Measurements from ENCODE around the gene FCAR.

FCAR gene

GRCh38 chr19:54871696-54872095 lies 2.3 kb upstream of the FCAR start:
- ChIA-PET CTCF (no interaction called here), POLR2A (no interaction called here)
- no peak for DNase-seq (ENCODE audit: extremely low spot score)
- no peak for TF ChIP-seq CTCF (IDR thresholded peaks at IDR 0.05; ENCODE audit: control extremely low read depth, extremely low read depth, low read depth, missing control alignments)

GRCh38 chr19:54875506-54875905 lies 1.5 kb downstream of the FCAR start:
- POLR2A ChIA-PET, result no interaction called here
- no peak for DNase-seq (ENCODE audit: extremely low spot score)
- TF ChIP-seq CTCF (IDR thresholded peaks at IDR 0.05; ENCODE audit: control extremely low read depth, extremely low read depth, low read depth, missing control alignments), result no peak
- CTCF ChIA-PET, result interaction anchor here (1.6 kb wide), 1 partner anchor 12 kb away, joined by 3 read pairs; no protein-coding TSS in a partner anchor

GRCh38 chr19:54877471-54877870 lies 3.4 kb downstream of the FCAR start:
- no peak for TF ChIP-seq CTCF (IDR thresholded peaks at IDR 0.05; ENCODE audit: control extremely low read depth, extremely low read depth, low read depth, missing control alignments)
- DNase-seq (ENCODE audit: extremely low spot score), result no peak
- POLR2A ChIA-PET, result no interaction called here
- CTCF ChIA-PET, result interaction anchor here (1.0 to 1.6 kb wide), 2 partner anchors 225 to 255 kb away, joined by 3 to 4 read pairs; no protein-coding TSS in a partner anchor

- POLR2A ChIA-PET, result no interaction called here
- no peak for TF ChIP-seq CTCF (IDR thresholded peaks at IDR 0.05; ENCODE audit: control extremely low read depth, extremely low read depth, low read depth, missing control alignments)
- DNase-seq (ENCODE audit: extremely low spot score), result no peak
- CTCF ChIA-PET, result interaction anchor here (0.6 to 1.5 kb wide), 10 partner anchors 9 to 623 kb away, joined by 3 read pairs; no protein-coding TSS in a partner anchor
Measured at GRCh38 chr19:54881884-54882283, 7.8 kb downstream of the FCAR start.

GRCh38 chr19:54882758-54883157 lies 8.7 kb downstream of the FCAR start:
- POLR2A ChIA-PET, result no interaction called here
- CTCF ChIA-PET, result interaction anchor here (1.1 kb wide), 1 partner anchor 259 kb away, joined by 3 read pairs; no protein-coding TSS in a partner anchor
- DNase-seq (ENCODE audit: extremely low spot score), result peak; percentile 72
- TF ChIP-seq CTCF (IDR thresholded peaks at IDR 0.05; ENCODE audit: control extremely low read depth, extremely low read depth, low read depth, missing control alignments), result peak; percentile 31

- ChIA-PET POLR2A (no interaction called here), CTCF (no interaction called here)
- no peak for TF ChIP-seq CTCF (IDR thresholded peaks at IDR 0.05; ENCODE audit: control extremely low read depth, extremely low read depth, low read depth, missing control alignments)
- DNase-seq (ENCODE audit: extremely low spot score), result no peak
Measured at GRCh38 chr19:54883228-54883627, 9.2 kb downstream of the FCAR start.

- TF ChIP-seq CTCF (IDR thresholded peaks at IDR 0.05; ENCODE audit: control extremely low read depth, extremely low read depth, low read depth, missing control alignments), result no peak
- CTCF ChIA-PET, result no interaction called here
- DNase-seq (ENCODE audit: extremely low spot score), result no peak
- POLR2A ChIA-PET, result no interaction called here
Measured at GRCh38 chr19:54888239-54888638, 14.2 kb downstream of the FCAR start.
